Glomerular visceral epithelial cell (primary cell): ENCODE measurements around the gene USP24.
A peak's percentile ranks its signal among the peaks of the same experiment; 100 is the strongest.

Source experiments
- DNase-seq: peaks from one replicate; pipeline ENCODE4 v3.0.0-alpha.2; 2016; ENCODE audit errors: extremely low spot score

USP24 gene

GRCh38 chr1:55167224-55167871 lies 47.8 kb downstream of the USP24 start:
- no peak for DNase-seq

GRCh38 chr1:55164906-55165305 lies 50.3 kb downstream of the USP24 start:
- DNase-seq: no peak

- no peak for DNase-seq
These were observed 55.6 kb downstream of the USP24 start for GRCh38 chr1:55159571-55159970.

DNA sequence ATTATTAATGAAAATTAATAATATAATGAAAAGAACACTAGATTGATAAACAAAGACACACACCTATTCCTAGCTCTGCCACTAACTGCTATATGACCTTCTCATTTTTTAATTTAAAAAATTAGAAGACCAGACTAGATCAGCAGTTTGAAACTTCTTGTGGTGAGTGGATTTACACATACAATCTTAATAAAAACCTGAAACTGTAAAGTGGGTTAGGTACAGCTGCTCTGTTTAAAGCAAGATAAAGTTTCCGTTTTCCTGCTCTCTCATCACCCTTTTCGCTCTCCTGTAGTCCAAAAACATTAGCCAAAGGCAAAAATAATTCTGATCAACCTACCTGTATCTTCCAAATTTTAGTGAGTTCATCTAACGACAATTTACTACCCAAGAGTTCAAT lies 58.6 kb downstream of the USP24 start:
- no peak for DNase-seq

DNA sequence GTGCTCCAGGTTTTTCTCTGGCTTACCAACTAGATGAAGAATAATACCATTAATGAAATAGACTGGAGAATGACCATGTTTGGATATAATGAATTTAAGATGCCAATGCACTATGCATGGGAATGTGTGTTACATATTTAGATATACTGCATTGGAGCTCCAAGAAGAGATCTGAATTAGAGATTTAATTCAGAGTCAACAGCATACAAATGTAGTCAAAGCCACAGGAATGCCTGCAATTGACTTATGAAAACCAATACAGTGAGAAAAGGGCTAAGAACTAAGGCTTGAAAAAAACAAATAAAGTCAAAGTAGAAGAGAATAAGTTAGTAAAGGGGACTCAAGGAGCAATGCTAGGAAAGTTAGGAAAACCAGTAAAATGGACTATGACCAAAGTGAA lies 59.1 kb downstream of the USP24 start:
- no peak for DNase-seq

DNA sequence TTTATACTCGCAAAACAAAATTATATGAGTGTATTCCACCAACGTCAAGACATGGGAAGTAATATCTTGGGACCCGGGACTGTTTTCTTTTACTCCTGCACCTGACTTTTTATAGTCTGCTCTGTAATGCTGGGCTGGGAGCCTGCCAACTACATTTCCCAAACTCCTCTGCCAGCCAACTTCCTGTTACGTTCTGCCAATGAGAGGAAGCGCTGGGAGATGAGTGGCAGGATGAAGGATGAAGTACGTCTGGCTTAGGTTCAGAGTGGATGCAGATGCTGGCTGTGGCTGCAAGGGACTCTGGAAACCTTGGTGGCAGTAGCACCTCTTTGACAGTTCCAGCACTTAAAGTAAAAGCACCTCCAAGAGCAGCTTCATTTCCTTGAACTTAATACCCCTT lies 59.6 kb downstream of the USP24 start:
- no peak for DNase-seq

DNA sequence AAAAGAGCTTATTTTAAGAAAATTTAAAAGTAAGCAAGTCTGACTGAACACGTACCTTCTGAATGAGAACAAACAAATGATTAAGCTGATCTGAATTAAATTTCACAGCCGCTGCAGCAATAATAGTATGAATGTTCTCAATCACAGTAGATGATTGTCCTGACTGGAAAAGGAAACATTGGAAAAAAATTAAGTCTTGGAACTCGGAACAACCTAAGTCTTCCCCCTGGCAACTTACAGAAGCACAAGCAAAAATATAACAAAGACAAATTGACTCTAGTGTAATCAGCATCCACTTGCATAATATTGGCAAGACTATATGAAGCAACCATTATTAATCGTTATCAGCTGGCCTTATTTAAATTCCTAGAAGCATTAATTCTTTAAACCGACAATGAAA lies 60.5 kb downstream of the USP24 start:
- DNase-seq: no peak

DNA sequence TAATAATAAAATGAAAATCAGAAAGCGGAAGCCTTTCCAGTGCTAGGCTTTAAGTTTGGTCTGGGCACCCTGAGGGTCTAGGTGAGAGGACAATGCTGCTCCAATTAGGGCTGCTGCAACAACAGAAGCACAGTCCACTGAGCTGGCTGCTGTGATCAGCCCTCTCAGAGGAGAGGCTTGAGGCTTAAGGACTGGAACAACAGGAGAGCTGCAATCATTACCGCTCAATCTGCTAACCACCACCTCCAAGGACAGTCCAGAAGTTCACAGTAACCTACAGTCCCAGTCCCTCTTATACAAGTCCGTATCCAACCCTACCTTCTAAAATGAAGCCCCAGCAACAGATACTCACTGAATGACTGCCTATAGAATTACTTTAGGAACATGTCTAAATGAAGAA lies 62.1 kb downstream of the USP24 start:
- no peak for DNase-seq

GRCh38 chr1:55150880-55151588 lies 64.1 kb downstream of the USP24 start:
- DNase-seq: no peak

DNA sequence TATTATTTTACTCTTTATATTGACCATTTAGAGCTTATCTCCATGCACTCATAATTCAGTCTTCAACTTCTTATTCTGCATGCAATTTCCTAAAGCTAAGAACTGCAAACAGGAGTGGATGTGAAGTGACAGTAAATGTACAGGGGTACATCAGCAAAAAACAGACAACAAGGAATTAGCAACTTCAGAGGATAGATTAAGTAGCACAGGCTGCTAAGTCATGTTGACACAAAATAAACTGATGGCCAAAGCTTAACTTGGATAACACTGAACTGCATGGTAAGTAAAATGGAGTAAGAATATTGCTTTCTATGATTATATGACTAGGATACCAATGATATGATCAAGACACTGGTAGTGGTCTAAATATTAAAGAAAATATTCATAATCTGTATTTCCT lies 66.5 kb downstream of the USP24 start:
- no peak for DNase-seq

DNA sequence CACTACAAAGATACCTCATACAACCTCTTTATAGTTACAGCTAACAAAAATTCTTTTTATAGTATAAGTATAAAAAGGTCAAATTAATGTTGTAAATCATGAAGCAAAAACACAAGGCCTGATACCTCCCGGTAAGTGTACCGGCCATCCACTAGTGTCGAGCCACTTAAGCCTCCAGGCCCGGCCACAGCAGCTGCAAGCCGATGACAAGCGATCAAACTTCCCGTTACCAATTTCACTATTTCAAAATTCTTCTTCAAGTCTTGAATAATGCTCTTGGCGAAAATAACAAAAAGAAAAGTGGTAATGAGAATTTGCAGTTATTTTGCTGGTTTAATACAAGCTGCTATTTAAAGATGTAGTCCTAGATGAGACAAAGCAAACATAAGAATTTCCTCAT lies 67.6 kb downstream of the USP24 start:
- no peak for DNase-seq

DNA sequence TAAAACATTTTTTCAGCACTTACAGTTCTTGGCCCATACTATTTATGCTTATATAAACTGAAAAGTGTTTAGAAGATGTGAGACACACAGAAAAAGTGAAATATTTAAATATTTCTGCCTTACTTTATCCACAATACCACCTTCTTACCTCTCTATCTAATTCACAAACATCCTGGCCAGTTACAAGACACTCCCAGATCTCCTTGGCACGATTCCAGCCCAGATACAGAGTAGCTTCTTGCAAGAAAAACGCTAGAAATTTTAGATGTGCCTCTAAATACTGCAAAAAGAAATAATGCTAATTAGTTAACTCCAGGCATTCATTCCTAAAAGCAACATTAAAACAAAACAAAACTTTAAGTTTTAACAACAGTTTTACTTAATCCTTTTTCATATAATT lies 68.4 kb downstream of the USP24 start:
- DNase-seq: no peak

GRCh38 chr1:55144886-55145285 lies 70.3 kb downstream of the USP24 start:
- no peak for DNase-seq

DNA sequence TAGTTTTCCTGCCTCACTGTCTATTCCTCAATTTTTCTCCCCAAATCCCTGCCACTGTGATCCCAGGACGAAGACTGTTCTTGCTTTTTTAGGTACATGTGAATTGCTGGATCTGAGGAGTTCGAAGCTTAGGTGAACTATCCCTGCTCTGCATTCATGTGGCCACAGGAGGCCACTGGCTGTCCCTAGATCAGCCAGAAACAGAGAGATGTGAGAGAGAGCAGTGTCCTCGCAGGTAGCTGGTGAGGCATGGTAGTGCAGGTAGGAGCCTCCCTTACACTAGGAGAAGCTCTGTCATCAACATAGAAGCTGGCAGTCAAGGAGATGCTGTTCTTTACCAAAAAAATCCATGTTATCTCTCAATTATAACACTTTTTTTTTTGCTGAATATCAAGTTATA lies 71.5 kb downstream of the USP24 start:
- no peak for DNase-seq

- no peak for DNase-seq
These were observed 73.8 kb downstream of the USP24 start for GRCh38 chr1:55141295-55141893.

DNA sequence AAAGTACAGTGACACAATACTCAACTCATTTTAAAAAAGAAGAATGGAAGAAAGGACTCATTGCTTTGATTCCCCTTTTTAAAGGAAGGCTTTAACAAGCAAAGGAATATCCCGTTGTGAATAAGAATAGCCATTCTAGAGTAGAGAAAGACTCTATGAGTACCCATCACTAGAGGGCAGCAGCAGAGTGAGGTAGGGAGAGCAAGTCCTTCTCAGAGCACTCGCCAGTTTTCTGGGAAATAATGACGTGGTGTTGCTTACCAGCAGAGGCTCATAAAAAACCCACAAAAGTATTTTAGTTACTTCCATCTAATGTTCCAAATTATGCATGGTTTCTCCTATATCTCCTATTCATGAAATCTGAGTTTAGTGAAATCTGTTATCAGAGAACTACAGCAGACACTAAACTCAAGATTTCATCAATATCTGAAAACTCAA lies 74.6 kb downstream of the USP24 start:
- DNase-seq: peak; percentile 78

- DNase-seq: no peak
These were observed 75.0 kb downstream of the USP24 start for GRCh38 chr1:55140137-55140536.

DNA sequence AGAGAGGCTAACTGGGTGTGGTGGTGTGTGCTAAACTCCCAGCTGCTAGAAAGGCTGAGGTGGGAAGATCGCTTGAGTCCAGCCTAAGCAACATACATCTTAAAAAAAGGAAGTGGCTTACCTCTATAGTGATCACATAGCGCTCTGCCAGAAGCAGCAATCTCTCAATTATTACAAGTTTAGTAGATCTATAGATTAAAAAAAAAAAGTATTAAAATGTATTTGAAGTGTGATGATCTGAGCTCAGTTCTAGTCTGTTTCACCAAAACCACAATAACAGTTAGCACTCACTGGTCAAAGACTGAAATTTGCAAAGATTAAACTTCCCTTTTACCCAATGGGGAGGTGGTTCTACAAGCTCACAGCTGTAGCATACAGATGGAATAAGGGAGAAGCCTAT lies 76.3 kb downstream of the USP24 start:
- no peak for DNase-seq

GRCh38 chr1:55134152-55134808 lies 80.9 kb downstream of the USP24 start:
- DNase-seq: no peak

DNA sequence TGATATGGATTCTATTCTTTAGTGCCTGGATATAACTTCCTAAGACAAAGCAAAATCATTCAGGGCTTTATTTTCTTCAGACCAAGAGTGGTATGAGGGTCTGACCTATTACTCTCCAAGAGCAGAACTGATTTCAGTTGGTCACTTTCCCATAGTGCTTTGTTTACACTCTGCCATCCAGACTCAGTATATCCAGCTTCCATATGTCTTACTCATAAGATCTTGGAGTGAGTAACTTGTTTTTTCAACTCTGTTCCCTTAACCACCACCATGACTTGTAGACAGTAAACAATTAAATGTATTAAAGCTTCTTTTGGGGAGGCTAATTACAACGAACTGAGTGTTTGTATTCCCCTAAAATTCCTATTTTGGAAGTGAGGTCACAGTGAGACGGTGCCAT lies 83.4 kb downstream of the USP24 start:
- DNase-seq: no peak

GRCh38 chr1:55131218-55131617 lies 83.9 kb downstream of the USP24 start:
- DNase-seq: no peak

DNA sequence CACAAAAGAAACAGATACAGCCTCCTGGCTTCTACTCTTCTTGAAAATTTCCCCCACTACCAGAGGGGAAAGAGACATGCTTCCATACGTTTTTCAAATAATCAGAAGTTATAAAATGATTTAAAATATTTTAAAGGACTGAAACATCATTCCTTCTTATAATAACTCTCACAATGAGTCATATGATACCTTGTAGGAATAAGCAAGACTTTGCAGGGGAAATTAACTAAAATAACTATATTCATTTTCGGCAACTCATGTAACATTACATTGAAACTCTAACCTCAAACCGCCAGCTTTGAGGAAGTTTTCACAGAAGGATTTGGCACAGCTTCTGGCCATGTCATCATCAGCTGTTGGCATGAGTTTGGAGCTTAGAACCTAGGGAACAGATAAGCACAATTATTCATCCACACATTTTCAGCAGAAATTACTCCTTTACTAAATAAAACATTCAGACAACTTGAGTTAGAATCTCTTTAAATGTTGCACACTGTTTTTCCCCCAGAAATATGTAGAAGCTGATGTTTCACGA lies 85.9 kb downstream of the USP24 start:
- DNase-seq: peak; percentile 53
